CD14-positive monocyte (primary cell): ENCODE measurements around the gene INPP4B. TPM values are rescaled to one million over a fixed set of nuclear protein-coding genes. Genes with fewer than 3 reads are reported as not detected.

Source experiments
- DNase-seq, 3 donors: peaks; one replicate each; pipeline ENCODE4 v3.0.0-alpha.2; 2011 to 2022
- H2AFZ ChIP-seq: 2 replicates; pipeline ENCODE4 v1.6.0; 2012; ENCODE audit warnings: mild to moderate bottlenecking, low read depth, low read length, inconsistent platforms; ENCODE audit not compliant: insufficient read depth, poor library complexity, severe bottlenecking
- H3K27ac ChIP-seq, 2 donors: 1 replicate in 1 of 2; 2 replicates in 1 of 2; pipeline ENCODE4 v1.5.1; 2012 to 2013; ENCODE audit warnings: low read length in 2 of 2, control low read depth in 1 of 2, inconsistent platforms in 1 of 2, low read depth in 1 of 2, mild to moderate bottlenecking in 1 of 2
- H3K27me3 ChIP-seq, 2 donors: one replicate each; pipeline versions ENCODE4 v1.6.0 to v1.6.1; 2011 to 2013; ENCODE audit warnings: low read length in 2 of 2; ENCODE audit not compliant: control insufficient read depth in 2 of 2, insufficient read depth in 2 of 2
- H3K36me3 ChIP-seq, 2 donors: replicated peaks in 1 of 2; 1 replicate in 1 of 2; 2 replicates in 1 of 2; pipeline versions ENCODE4 v1.5.1 to v1.6.1; 2012 to 2013; ENCODE audit warnings: low read length in 2 of 2, control low read depth in 1 of 2, inconsistent platforms in 1 of 2, mild to moderate bottlenecking in 1 of 2; ENCODE audit not compliant: insufficient read depth in 2 of 2, control insufficient read depth in 1 of 2
- H3K4me1 ChIP-seq, 2 donors: 1 replicate in 1 of 2; 2 replicates in 1 of 2; pipeline versions ENCODE4 v1.5.1 to v1.6.1; 2012 to 2013; ENCODE audit warnings: low read length in 2 of 2, control low read depth in 1 of 2, inconsistent platforms in 1 of 2, mild to moderate bottlenecking in 1 of 2, moderate library complexity in 1 of 2; ENCODE audit not compliant: insufficient read depth in 2 of 2, control insufficient read depth in 1 of 2
- H3K4me2 ChIP-seq: replicated peaks from 2 replicates; pipeline ENCODE3; 2012; ENCODE audit warnings: low read length, moderate library complexity, mild to moderate bottlenecking; ENCODE audit not compliant: poor library complexity, severe bottlenecking; ENCODE audit errors: extremely low read depth
- H3K4me3 ChIP-seq, 3 experiments: fragments of 200-600 bp in 1 of 3; sonication (generic) in 1 of 3; replicated peaks in 1 of 3; 1 replicate in 2 of 3; 2 replicates in 1 of 3; pipeline ENCODE4 v1.5.1; 2011 to 2013; ENCODE audit warnings: low read length in 3 of 3, mild to moderate bottlenecking in 3 of 3, control low read depth in 2 of 3, low read depth in 2 of 3, inconsistent platforms in 1 of 3, moderate library complexity in 1 of 3
- H3K79me2 ChIP-seq: 2 replicates; pipeline ENCODE4 v1.6.0; 2012; ENCODE audit warnings: mild to moderate bottlenecking, control low read depth, inconsistent platforms, low read length, moderate library complexity; ENCODE audit not compliant: insufficient read depth
- H3K9ac ChIP-seq: 2 replicates; pipeline ENCODE4 v1.6.0; 2017; ENCODE audit warnings: low read length, mild to moderate bottlenecking; ENCODE audit not compliant: insufficient read depth, poor library complexity, severe bottlenecking
- H3K9me3 ChIP-seq, 2 donors: replicated peaks in 1 of 2; 1 replicate in 1 of 2; 2 replicates in 1 of 2; pipeline versions ENCODE4 v1.5.1 to v1.6.1; 2012 to 2013; ENCODE audit warnings: low read length in 2 of 2, control low read depth in 1 of 2; ENCODE audit not compliant: control insufficient read depth in 1 of 2, insufficient read depth in 1 of 2
- H4K20me1 ChIP-seq: 2 replicates; pipeline ENCODE4 v1.6.0; 2012; ENCODE audit warnings: mild to moderate bottlenecking, low read length, control low read depth, moderate library complexity; ENCODE audit not compliant: insufficient read depth
- H3K27ac Mint-ChIP-seq, 7 donors: one replicate each; pipeline ENCODE4 v1.8.0; 2020; ENCODE audit warnings: mild to moderate bottlenecking in 7 of 7, mixed read lengths in 7 of 7, moderate library complexity in 6 of 7, inconsistent platforms in 2 of 7
- H3K27me3 Mint-ChIP-seq, 3 donors: one replicate each; pipeline ENCODE4 v1.8.0; 2021 to 2022; ENCODE audit warnings: low read depth in 3 of 3, mild to moderate bottlenecking in 3 of 3, mixed read lengths in 3 of 3, moderate library complexity in 3 of 3, inconsistent platforms in 1 of 3
- H3K36me3 Mint-ChIP-seq, 2 donors: one replicate each; pipeline ENCODE4 v1.8.0; 2020; ENCODE audit warnings: mixed read lengths in 2 of 2, inconsistent platforms in 1 of 2, mild to moderate bottlenecking in 1 of 2
- H3K4me1 Mint-ChIP-seq: one replicate; pipeline ENCODE4 v1.8.0; 2020; ENCODE audit warnings: mild to moderate bottlenecking, mixed read lengths
- H3K4me3 Mint-ChIP-seq, 2 donors: one replicate each; pipeline ENCODE4 v1.8.0; 2020; ENCODE audit warnings: mild to moderate bottlenecking in 2 of 2, mixed read lengths in 2 of 2, moderate library complexity in 1 of 2
- H3K9me3 Mint-ChIP-seq, 7 donors: one replicate each; pipeline ENCODE4 v1.8.0; 2020 to 2022; ENCODE audit warnings: mixed read lengths in 7 of 7, mild to moderate bottlenecking in 6 of 7, moderate library complexity in 6 of 7, inconsistent platforms in 2 of 7
- WGBS: methylation state at CpG from one replicate; pipeline ENCODE4 v1.1.5; 2013; ENCODE audit warnings: missing lambda C conversion rate; ENCODE audit not compliant: insufficient coverage; 5-methylcytosine and 5-hydroxymethylcytosine counted together
- intact Hi-C, 2 donors: fragments of 100-400 bp; cut with micrococcal nuclease; formaldehyde crosslinking; loops; one replicate each; pipeline versions ENCODE4 v1.15.0 to v1.15.1; 2023
- polyA plus RNA-seq, 3 donors: library from polyadenylated mRNA; depleted of rRNA in 1 of 3; unstranded in 2 of 3; stranded (reverse) in 1 of 3; fragments of 300-500 nt in 2 of 3; fragments of >200 nt in 1 of 3; fragmentation: Illumina TruSeq in 2 of 3; gene quantifications; 1 replicate in 2 of 3; 2 replicates in 1 of 3; pipeline ENCODE4 v1.2.3, GENCODE V29; 2012 to 2021
- TF ChIP-seq, protein P1 (sequence below): fragments of 200-600 bp; IDR thresholded peaks from one replicate; pipeline ENCODE4 v1.8.0; 2022; ENCODE audit warnings: antibody characterized with exemption, mild to moderate bottlenecking

INPP4B gene
- polyA plus RNA-seq, 3 donors, result 0.13 to 0.38 (median 0.22) TPM

DNA sequence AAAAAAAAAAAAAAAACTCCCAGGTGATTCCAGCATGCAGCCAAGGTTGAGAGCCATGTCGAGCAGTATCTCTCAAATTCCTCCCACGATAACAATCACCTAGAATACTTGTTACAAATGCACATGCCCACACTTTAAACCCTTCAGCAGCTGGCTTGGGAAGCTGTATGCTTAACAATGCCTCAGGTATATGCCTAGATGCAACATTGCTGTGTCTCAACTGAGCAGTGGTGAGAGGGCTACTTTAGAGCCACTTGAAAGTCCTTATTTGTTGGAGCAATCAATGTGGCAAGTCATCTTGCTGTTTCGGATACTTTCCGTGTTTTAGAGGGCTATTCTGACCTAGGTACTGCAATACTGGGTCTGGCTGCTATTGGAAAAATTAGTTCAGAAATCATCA is 487.4 kb downstream of the INPP4B start:
- H3K27ac ChIP-seq, result no peak overlapping the region
- no peaks in the 10 kb centered on the region for H3K9me3 ChIP-seq
- no peak overlapping the region for H3K27ac Mint-ChIP-seq
- peaks cover 7% of the 10 kb centered on the region for H3K4me1 Mint-ChIP-seq
- no peak for DNase-seq
- H2AFZ ChIP-seq, result no peak overlapping the region
- H3K27me3 Mint-ChIP-seq, result no peaks in the 10 kb centered on the region
- no peaks in the 10 kb centered on the region for H3K79me2 ChIP-seq
- no peak overlapping the region for H3K4me3 ChIP-seq
- no peaks in the 10 kb centered on the region for H3K36me3 Mint-ChIP-seq
- no peaks in the 10 kb centered on the region for H4K20me1 ChIP-seq
- no peak overlapping the region for H3K9ac ChIP-seq
- peaks cover 0 to 6% (median 0%) of the 10 kb centered on the region in 7 donors for H3K9me3 Mint-ChIP-seq
- H3K27me3 ChIP-seq, result no peaks in the 10 kb centered on the region
- no peak overlapping the region for H3K4me3 Mint-ChIP-seq
- no peak overlapping the region for H3K4me2 ChIP-seq
- no peaks in the 10 kb centered on the region for H3K36me3 ChIP-seq
- 100% methylated on average over 2 of the region's 4 CpGs for WGBS
- TF ChIP-seq, protein P1, sequence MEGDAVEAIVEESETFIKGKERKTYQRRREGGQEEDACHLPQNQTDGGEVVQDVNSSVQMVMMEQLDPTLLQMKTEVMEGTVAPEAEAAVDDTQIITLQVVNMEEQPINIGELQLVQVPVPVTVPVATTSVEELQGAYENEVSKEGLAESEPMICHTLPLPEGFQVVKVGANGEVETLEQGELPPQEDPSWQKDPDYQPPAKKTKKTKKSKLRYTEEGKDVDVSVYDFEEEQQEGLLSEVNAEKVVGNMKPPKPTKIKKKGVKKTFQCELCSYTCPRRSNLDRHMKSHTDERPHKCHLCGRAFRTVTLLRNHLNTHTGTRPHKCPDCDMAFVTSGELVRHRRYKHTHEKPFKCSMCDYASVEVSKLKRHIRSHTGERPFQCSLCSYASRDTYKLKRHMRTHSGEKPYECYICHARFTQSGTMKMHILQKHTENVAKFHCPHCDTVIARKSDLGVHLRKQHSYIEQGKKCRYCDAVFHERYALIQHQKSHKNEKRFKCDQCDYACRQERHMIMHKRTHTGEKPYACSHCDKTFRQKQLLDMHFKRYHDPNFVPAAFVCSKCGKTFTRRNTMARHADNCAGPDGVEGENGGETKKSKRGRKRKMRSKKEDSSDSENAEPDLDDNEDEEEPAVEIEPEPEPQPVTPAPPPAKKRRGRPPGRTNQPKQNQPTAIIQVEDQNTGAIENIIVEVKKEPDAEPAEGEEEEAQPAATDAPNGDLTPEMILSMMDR, result no peak
- intact Hi-C loops, result no loop called here
- no peaks in the 10 kb centered on the region for H3K4me1 ChIP-seq

- no peaks in the 10 kb centered on the region for H3K36me3 ChIP-seq
- H2AFZ ChIP-seq, result no peak overlapping the region
- no peak overlapping the region for H3K27ac ChIP-seq
- no peak overlapping the region for H3K9ac ChIP-seq
- H3K4me3 ChIP-seq, result no peak overlapping the region
- intact Hi-C loops, result no loop called here
- no peaks in the 10 kb centered on the region for H3K27me3 ChIP-seq
- no peak overlapping the region for H3K4me2 ChIP-seq
- TF ChIP-seq, protein P1, result no peak
- Mint-ChIP-seq H3K4me1 (peaks cover 11% of the 10 kb centered on the region), H3K9me3 (peaks cover 0 to 3% (median 0%) of the 10 kb centered on the region in 7 donors), H3K27me3 (no peaks in the 10 kb centered on the region), H3K27ac (no peak overlapping the region), H3K4me3 (no peak overlapping the region), H3K36me3 (no peaks in the 10 kb centered on the region)
- no peaks in the 10 kb centered on the region for H3K9me3 ChIP-seq
- no peaks in the 10 kb centered on the region for H3K79me2 ChIP-seq
- no CpG with 5 or more reads among the region's 1 CpG for WGBS
- no peaks in the 10 kb centered on the region for H3K4me1 ChIP-seq
- DNase-seq, result no peak
- no peaks in the 10 kb centered on the region for H4K20me1 ChIP-seq
Measured at GRCh38 chr4:142356801-142357200, 489.3 kb downstream of the INPP4B start.
